ENCODE results near the gene C1QTNF3.
"Not testable (repeated sequence)": the region's sequence is repeated elsewhere in the genome, so short reads cannot be mapped to it uniquely, and the experiment has no call there.

C1QTNF3 gene
- 1.2 to 3.0 reads per million in 2 donors for total RNA-seq

DNA sequence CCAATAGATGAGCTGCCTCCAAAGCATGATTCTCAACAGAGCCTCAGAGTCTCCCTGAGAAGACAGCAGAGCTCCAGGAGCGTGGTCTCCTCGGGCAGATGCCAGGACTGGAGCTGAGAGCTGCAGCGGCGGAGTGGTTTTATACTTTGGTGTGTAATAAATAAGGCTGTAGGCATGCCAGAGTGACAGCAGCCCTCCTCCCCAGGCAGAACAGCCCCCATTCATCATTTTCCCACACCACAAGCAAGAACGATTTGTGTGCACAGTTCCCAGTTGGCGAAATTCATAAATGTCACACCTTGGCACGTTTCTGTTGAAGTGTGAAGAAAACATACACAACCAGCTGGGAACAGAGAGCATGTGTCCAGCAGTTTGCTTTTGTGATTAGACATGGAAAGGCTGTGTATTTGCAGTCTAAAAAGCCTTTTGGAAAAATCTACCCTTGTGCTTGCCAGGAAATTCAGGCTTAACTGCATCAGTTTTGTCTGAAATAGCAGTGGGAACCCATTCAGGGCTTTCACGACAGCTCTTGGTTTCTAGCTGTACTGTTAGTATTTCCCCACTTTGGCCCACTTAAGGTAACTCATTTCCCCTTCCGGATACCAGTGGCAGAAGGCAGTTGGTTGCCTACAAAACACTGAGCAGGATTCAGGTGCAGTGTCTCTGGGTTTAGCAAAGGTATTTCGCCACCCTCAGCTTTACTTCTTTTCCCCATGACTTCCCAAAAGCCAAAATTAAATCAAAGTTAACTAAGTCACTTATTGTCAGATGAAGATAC is at the start of gene C1QTNF3:
C1QTNF3 (minus strand) TSS at position 115 of the 778 bp plus-strand sequence; CDS start at position 27, 88 bp downstream.
- DNase-seq, result peak in 1 of 5 experiments; percentile 38

DNA sequence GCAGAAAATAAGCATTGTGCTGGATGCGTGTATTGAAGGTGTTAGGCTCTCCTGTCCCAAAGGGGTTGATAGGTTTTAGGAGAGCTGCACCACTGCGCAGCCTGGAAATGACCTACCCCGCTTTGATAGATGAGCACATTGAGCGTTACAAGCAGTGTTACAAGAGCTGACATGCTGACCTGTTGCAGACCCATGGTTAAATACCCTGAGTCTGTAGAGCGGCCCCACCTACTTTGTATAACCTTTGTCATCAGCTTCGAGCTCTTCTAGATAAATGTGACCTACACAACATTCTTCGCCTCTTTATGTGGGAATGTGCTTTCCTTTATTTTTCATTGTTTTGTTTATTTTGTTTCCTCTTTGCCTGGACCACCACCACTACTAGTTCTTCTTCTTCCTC is 48.0 kb upstream of the C1QTNF3 start:
- not testable (repeated sequence) for DNase-seq

DNA sequence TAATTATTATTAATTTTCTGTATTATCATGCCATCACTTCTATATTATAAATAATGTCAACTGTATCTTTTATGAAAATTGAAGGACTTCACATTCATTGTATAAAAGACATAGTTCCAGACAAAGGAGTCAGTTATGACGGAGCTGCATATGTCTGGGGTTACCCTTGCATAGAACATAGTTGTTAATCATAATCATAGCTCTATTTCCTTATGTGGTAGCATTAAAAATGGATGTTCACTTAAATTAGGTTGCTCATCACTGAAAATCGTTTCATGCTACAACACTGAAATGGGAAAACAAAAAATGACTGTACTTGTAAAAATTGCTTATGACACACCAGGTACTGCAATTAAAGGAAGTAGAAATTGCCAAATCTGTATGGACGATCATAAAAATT is 46.8 kb upstream of the C1QTNF3 start:
- DNase-seq, result not testable (repeated sequence)

- DNase-seq, result not testable (repeated sequence)
Observed at GRCh38 chr5:34087728-34088127, 44.7 kb upstream of the C1QTNF3 start.

GRCh38 chr5:34083898-34084297 is 40.9 kb upstream of the C1QTNF3 start:
- not testable (repeated sequence) for DNase-seq

DNA sequence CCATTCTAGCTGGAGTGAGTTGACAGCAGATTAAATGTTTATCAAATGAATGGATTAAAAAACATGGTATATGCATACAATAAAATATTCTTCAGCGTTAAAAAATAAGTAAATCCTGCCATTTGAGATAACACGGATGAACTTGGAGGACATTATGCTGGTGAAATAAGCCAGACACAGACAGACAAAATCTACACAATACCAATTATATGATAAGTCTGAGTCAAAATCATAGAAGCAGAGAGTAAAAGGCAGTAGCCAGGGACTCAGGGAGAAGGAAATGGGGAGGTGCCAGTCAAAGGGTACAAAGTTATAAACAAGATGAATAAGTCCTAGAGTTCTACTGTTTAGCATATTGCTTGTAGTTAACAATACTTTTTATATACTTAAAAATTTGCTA is 36.5 kb upstream of the C1QTNF3 start:
- not testable (repeated sequence) for DNase-seq

DNA sequence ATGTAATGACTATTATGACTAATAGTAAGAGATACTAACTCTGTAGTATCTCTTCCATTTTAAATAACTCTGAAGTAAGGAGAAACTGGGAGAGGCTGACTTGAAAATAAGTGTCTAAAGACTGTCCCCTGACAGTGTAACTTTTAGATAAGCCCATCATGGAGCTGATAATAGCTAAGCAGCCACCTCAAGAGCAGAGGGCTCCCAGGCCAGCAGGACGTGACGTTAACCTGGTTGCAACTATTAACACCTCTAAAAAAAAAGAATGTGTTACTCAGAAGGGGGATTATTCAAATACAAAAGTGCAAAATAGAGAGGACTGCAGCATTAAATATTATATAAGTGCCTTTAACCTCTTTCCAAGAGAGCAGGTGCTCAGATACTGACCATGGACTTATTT is 34.6 kb upstream of the C1QTNF3 start:
- DNase-seq, result not testable (repeated sequence)

GRCh38 chr5:34076719-34077364 is 33.8 kb upstream of the C1QTNF3 start:
- not testable (repeated sequence) for DNase-seq

DNA sequence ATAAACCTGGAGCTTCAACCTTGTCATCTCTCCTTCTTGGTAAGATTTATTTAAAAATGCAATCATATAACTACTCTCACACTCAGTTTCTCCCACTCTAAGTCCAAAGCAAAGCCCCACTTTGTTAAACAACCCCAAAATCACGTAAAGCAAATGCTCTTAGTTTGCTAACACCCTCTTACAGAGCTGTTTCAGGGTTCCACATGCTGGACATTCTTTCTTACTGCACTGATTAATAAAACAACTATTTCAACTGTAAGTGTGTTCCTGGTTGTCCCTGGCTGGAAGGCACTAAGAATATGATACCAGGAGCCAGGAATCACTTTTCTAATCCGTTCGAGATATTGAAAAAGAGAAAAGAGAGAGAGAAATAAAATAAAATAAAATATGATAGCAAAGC is 31.5 kb upstream of the C1QTNF3 start:
- not testable (repeated sequence) for DNase-seq

DNA sequence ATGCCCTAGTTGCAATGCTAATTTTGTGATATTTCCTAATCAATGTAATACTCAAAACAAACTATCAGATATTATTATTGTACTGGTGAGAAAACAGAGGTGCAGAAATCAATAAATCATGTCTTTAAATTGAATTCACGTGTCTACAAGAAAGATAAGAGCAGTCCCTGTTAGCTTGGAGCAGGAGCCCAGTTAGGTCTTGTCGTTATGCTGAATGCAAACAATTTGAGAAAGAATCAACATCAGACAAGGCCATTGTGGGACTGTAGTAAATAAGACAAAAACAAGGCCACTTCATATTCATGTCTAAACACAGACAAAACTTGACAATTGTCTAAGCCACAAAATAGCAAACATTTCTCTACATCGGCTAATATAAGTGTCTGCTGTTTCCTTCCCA is 31.1 kb upstream of the C1QTNF3 start:
- not testable (repeated sequence) for DNase-seq

- not testable (repeated sequence) for DNase-seq
Observed at GRCh38 chr5:34070626-34071025, 27.6 kb upstream of the C1QTNF3 start.

DNA sequence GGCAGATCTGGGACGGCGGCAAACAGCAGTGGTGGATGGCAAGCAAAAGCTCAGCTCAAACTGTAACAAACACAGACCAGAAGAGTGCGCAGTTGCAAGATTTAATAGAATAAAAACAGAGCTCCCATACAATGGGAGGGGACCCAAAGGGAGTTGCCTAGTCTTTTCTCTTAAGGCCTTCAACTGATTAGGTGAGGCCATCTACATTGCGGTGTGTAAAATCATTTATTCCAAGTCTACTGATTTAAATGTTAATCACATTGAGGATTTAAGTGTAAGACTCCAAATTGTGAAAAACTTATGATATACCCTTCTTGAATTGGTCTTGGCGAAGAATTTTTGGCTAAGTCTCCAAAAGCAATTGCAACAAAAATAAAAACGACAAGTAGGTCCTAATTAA is 21.6 kb upstream of the C1QTNF3 start:
- no peak for DNase-seq

GRCh38 chr5:34062419-34062818 is 19.4 kb upstream of the C1QTNF3 start:
- no peak for DNase-seq

- DNase-seq, result no peak
Observed at GRCh38 chr5:34061993-34062392, 19.0 kb upstream of the C1QTNF3 start.

DNA sequence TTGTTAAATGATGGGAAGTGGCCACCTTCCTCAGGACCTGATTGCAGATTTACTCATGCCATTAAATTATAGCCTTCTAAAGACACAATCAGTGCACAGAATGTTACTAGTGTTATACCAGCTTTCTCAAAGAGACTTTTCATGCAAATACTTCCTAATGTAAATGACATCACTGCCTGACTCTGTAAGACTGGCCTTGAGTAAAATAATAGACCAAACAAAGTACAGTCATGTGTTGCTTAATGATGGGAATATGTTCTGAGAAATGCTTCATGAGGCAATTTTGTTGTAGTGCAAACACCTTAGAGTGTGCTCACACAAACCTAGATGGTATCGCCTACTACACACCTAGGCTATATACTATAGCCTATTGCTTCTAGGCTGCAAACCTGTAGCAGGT is 17.0 kb upstream of the C1QTNF3 start:
- no peak for DNase-seq

- no peak for DNase-seq
Observed at GRCh38 chr5:34058532-34058931, 15.5 kb upstream of the C1QTNF3 start.

GRCh38 chr5:34057569-34057968 is 14.6 kb upstream of the C1QTNF3 start:
- no peak for DNase-seq

GRCh38 chr5:34057118-34057517 is 14.1 kb upstream of the C1QTNF3 start:
- no peak for DNase-seq

GRCh38 chr5:34055667-34056066 is 12.7 kb upstream of the C1QTNF3 start:
- no peak for DNase-seq

- no peak for DNase-seq
Observed at GRCh38 chr5:34054400-34054729, 11.4 kb upstream of the C1QTNF3 start.

GRCh38 chr5:34053571-34054399 is 10.8 kb upstream of the C1QTNF3 start:
- DNase-seq, result no peak

DNA sequence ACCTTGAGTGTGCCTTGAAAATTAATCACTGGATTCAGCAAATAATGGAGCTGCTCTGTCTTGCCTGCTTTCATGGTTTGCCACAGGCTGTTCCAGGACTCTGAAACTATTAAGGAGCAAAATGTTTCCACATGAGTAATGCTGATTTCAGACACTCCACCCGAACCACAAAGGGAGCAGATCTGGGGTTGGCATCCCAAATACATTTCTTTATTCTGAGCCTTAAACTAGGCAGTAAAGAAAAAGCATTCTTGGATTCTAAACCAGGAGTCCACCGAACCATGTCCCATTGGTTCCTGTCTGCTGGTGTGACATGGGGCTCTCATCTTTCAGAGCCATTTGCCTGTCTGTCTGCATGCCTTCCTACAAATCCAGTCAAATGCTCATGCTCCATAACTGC is 10.1 kb upstream of the C1QTNF3 start:
- no peak for DNase-seq

DNA sequence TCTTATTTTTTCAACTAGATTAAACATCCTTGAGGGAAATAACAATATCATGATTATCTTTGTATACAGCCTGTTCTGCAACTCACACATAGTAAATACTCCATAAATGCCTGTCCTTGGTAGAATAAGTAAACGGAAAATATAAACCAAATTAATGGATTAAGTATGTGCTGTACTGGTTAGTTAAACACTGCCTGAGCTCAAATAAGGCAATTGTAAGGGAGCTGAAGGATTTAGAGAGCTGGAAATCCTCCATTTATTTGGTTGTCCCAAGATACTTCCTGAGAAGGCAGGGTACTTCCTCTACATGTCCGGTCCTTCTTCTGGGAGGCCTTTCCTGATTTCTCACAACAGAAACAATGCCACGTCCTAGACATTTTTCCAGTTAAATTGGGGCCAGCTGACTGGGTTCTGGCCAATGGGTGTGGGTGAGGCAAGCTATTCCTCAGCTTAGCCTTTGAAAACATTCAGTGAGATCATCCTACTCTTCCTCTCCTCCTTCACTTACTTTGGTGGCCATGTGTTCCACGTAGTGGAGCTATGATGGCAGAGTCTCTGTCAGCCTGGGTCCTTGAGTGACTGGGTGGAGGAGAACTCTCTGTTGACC is 8.5 kb upstream of the C1QTNF3 start:
- DNase-seq, result no peak
